Activated CD8-positive, alpha-beta memory T cell treated with anti-CD3 and anti-CD28 coated beads for 48 hours (primary cell): ENCODE data around the gene DBNDD2.

Source experiments
- DNase-seq, 3 experiments: peaks; one replicate each; pipeline ENCODE4 v3.0.0-alpha.2; 2020; ENCODE audit warnings: low read depth in 2 of 3, low spot score in 2 of 3

Gene DBNDD2

DNA sequence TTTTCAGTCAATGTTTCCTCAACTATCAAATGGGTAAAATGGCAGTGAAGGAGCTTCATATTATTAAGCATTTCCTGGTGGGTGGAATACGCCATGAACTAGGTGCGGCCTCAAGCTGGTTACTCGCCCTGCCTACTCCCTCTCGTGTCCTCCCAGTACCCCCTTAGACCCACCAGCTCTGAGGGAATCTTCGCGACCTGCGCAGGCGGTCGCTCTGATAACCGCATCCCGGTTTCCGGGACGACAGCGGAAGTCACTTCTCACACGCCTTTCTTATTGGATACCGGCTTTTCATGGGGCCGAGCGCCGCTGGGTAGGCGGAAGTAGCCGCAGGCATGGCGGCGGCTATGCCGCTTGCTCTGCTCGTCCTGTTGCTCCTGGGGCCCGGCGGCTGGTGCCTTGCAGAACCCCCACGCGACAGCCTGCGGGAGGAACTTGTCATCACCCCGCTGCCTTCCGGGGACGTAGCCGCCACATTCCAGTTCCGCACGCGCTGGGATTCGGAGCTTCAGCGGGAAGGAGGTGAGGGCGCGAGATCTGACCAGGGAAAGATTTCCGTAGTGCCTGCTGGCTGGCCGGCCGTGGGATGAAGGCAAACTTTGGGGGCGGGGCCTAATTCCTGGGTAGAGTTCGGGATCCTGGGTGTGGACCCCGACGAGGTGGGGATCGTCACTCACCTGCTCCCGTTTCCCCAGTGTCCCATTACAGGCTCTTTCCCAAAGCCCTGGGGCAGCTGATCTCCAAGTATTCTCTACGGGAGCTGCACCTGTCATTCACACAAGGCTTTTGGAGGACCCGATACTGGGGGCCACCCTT, 7.9 kb downstream of the DBNDD2 start, which contains the start of gene PIGT:
PIGT (plus strand) TSS at position 320 of the 816 bp plus-strand sequence; CDS start at position 336, 16 bp downstream.
- peak; percentile 61 to 72 (median 69) for DNase-seq

DNA sequence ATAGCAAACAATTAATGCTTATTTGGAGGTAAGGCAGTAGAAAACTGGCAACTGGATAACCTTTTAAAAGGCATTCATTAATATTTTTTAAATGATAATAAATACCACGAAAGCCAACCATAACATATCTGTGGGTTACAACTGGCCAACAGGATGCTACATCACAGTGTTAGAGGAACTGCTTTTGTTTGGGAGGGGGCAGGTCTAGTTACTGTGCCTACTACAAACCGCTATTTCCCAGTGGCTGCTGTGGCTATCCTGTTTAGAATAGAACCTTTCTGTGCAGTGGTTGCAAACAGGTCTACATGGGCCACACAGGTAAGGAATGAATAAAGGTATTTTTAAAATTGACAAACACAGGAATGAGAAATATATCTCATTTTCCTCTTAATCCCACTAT, 8.8 kb downstream of the DBNDD2 start:
- DNase-seq, result no peak

DNA sequence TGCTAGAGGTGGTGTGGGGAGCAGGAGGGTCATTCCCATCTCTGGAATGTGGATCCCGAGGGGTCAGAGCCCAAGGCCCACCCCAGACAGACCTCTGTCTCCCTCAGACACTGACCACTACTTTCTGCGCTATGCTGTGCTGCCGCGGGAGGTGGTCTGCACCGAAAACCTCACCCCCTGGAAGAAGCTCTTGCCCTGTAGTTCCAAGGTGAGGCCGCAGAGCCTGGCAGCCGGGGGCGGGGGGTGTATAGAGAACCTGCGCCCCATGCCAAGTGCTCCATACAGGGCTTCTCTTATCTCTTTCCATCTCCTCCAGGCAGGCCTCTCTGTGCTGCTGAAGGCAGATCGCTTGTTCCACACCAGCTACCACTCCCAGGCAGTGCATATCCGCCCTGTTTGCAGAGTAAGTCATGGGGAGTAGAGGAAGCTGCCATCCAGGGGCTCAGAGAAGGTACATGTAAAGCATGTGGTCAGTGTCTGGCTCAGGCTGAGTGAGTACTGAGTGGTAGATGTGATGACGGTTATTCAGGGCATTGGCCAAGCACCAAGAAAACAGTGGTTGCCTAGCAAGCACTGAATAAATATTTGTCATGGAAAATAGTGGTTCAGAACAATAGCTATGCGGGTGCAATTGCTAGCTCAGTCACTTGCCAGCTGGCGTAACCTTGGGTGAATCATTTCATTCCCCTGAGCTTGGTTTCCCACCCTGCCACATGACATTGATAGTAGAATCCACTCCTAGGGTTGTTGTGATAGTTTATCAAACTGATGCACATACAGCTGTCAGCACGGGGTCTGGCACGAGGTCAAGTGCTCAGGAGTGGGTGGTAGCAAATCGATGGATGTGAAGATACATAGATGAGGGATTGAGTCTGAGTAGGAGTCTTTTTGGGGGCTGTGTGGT, 11.4 kb downstream of the DBNDD2 start:
- DNase-seq, result no peak

DNA sequence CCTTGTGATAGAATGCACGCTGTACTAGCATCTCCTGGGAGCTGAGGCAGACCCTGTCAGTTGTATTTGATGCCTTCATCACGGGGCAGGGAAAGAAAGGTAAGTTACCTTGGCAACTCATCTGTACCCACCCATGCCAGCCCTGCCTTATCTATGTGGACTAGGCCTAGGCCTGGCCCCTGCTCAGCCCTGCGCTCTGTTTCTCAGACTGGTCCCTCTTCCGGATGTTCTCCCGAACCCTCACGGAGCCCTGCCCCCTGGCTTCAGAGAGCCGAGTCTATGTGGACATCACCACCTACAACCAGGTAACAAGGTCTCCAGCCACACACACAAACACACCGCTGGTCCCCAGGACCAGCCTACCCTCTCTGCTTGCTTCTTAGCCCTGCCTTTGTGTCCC, 12.0 kb downstream of the DBNDD2 start:
- DNase-seq, result no peak

DNA sequence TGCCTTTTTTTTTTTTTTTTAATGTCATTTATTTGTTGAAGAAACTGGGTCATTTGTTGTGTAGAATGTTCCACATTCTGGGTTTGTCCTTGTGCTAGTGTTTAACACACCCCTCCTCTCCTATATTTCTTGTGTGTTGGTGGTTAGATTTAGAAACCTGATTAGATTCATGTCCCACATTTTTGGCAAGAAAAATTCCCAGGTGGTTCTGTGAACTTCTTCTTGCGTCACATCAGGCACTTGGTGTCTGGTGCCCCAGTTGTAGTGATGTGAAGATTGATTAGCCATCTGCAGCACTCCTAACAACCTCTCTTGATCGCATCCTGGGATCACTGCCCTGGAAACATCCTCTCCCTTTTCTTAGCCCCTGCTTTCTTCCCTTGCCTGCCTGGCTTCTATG, 15.6 kb downstream of the DBNDD2 start:
- DNase-seq, result no peak

DNA sequence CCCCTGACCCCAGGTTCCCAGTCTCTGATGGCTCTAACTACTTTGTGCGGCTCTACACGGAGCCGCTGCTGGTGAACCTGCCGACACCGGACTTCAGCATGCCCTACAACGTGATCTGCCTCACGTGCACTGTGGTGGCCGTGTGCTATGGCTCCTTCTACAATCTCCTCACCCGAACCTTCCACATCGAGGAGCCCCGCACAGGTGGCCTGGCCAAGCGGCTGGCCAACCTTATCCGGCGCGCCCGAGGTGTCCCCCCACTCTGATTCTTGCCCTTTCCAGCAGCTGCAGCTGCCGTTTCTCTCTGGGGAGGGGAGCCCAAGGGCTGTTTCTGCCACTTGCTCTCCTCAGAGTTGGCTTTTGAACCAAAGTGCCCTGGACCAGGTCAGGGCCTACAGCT, 17.5 kb downstream of the DBNDD2 start:
- DNase-seq, result no peak

DNA sequence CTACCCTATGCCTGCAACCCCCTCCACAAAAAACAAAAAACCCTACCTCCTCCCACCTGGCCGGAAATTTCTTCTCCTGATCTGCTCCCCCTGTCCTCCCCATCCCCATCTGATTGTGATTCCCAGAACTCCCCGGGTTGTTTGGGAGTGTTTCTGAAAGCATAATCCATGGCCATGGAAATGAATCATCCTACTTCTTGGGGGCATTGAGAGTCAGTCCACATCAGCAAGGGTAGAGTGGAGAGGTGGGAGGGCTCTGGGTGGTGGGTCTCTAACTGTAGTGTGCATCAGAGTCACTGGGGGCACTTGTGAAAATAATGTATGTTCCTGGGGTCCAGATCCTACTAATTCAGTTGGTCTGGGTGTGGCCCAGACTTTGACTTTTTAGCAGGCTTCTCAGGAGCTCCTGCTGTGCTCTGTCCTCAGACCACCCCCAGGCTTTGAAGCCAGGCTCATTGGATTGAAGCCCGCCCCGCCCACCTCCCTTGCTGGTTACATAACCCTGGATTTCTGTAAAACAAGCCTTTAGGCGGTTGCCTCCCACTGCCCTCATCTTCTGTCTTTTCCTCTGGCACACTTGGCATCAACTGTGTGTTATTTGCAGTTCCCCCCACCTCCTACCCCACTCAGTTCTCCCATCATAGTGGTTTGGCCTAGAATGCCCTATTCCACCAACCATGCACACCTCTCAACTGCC, 18.4 kb downstream of the DBNDD2 start:
- no peak for DNase-seq

DNA sequence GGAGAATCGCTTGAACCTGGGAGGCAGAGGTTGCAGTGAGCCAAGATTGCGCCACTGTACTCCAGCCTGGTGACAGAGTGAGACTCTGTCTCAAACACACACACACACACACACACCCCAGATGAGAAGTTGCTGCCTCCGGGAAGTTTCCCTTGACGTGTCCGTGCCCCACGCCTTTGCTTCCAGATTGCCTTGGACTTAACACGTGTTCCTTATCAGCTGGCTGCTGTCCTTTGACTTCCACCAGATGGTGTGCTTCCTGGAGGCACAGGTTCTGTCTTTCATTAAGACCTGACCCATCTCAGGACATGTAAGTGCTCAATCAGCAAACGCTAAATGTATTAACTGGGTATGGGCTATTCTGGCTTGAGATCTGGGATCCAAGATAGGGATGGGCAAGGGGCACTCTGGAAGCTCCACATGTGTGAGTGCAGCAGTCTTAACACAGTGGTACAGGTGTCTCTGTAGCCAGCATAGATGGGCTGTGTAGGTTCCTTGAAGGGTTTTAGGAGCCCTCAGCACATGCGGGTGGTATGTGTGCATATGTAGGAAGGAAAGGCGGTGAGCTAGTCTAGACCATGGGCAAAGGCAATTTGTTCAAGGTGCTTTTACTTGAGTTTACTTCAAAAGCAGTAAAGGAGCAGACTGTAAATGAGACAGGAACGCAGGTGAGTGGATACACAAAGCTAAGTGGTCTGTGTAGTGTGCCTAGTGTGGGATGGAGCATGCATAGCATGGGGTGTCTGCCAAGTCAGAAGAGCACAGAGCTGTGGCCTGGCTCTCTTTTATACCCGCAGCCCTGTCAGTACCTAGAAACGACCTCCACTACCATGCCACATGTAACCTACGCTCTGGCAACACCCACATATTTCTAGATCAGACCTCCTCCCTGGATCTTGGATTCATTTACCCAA, 19.4 kb downstream of the DBNDD2 start:
- no peak for DNase-seq

DNA sequence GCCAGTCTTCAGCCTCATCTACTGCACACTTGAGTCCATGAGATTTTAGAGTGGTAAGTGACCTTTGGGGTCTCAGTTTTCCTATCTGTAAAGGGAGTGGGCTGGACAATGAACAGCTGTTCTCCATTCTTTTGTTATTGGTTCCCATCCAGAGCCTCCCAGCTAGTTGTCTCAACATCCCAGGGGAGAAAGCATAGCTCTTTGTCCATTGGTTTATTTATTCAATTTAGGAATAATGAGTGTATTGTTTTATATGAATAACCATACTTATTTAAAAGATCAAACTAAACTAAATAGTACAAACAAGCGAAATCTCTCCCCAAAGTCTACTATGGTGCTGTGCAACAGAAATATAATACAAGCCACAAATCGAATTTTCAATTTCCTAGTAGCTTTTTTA, 21.5 kb downstream of the DBNDD2 start:
- no peak for DNase-seq

DNA sequence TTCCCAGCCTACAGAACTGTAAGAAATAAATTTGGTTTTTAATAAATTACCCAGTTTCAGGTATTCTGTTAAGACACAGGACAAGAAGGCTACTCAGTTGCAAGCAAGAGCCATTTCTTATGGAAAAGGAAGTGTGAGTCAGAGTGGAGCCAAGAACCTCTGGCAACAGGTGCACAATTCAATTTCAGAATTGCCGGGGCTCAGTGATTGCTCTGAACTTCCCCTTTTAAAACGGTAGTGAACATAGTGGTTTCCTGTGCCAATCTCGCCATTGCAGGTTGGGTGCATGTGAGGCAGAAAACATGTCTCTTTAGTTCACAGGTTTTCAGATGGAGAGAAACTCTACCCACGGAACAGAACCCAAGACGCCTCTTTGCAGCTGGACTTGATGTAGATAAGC, 24.2 kb downstream of the DBNDD2 start:
- DNase-seq, result no peak

DNA sequence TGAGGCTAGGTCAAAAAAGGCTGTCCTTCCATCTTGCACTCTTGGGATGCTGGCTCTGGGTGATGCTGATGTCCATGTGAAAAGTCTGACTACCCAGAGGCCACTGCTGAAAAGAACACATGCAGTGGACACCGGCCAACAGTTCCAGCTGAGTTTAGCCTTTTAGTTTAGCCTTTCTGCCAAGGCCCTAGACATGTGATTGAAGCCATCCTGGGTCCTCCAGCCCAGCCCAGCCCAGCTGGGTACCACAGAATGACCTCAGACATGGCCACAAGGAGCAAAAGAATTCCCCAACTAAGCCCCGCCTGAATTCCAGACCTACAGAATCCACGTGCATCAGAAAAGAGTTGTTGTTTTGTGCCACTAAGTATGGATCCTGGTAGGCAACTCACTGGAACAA, 25.2 kb downstream of the DBNDD2 start:
- DNase-seq, result no peak

DNA sequence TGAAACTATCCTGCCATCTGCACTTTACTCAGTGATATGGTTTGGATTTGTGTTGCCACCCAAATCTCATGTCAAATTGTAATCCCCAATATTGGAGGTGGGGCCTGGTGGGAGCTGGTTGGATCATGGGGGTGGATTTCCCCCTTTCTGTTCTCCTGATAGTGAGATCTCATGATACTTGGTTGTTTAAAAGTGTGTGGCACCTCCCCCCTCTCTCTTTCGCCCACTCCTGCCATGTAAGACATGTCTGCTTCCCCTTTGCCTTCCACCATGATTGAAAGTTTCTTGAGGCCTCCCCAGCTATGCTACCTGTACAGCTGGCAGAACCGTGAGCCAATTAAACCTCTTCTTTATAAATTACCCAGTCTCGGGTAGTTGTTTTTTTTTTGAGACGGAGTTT, 25.9 kb downstream of the DBNDD2 start:
- DNase-seq, result no peak

DNA sequence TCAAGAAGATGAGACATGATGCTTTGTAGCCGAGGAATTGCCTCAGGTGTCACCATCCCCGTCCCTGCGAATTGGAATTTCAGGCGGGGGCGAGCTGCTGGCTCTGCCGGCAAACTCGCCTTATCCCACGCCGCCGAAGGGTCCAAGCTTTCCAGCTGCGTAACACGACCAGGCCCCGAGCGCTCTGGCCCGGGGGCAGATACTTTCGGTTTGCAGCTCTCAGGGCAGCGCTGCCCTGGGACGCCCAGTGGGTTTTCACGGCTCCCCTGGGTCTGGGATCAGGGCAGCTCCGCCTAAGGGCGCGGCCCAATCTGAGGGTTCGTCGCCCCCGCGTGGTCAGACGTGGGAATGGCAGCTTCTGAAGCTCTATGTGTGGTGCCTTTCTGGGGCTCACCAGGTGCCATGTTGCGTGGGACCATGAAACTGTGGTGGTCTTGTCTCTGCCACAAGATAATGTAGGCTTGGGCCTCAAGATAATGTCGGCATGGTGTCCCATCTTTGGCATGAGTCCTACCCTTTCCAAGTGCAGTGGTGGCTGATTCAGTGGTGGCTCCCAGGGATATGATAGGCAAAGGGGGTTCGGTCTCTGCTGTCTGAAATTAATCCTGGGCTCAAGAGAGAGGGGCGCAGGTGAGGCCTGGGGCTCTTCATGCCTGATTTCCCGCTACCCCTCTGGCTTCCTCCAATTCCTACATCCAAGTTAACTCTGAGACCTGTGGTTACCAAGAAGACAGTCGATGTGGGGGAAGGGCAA, 28.8 kb downstream of the DBNDD2 start:
- peak; percentile 65 to 85 (median 83) for DNase-seq

DNA sequence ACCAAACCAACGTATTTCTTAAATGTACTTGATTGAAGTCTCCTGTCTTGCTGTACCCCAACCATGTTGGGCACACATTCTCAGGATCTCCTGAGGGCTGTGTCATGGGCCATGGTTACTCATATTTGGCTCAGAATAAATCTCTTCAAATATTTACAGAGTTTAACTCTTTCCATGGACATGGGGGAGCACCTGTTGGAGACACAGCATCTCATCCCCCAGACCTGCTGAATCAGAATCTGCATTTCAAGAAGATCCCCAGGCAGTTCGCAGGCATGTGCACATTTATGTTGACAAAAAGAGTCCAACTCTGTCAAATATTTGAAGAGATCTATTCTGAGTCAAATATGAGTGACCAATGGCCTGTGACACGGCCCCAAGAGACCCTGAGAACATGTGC, 32.3 kb downstream of the DBNDD2 start:
- DNase-seq, result no peak

DNA sequence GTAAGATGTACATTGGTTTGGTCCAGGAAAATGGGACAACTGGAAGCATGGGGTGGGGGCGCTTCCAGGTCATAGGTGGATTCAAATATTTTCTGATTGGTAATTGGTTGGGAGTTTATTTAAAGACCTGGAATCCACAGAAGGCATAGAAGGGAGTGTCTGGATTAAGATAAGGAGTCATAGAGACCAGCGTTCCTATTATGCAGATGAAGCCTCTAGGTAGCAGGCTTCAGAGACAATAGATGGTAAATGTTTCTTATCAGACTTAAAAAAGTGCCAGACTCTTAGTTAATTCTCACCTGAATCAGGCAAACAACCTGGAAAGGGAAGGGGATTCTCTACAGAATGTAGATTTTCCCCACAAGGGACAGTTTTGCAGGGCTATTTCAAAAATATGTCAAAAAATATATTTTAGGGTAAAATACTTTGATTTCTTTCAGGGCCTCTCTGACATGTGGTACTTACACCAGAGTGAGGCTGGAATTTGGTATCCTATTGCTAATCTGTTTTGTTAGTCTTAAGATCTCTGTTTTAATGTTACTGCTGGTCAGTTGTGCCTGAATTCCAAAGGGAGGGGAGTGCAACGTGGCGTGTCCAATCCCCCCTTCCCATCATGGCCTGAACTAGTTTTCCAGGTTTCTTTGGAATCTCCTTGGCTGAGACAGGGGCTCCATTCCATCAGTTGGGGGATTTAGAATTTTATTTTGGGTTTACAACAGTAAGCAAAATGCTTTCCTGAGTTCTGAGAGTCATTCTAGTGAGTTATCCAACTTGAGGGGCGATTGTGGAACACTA, 33.0 kb downstream of the DBNDD2 start:
- no peak for DNase-seq

DNA sequence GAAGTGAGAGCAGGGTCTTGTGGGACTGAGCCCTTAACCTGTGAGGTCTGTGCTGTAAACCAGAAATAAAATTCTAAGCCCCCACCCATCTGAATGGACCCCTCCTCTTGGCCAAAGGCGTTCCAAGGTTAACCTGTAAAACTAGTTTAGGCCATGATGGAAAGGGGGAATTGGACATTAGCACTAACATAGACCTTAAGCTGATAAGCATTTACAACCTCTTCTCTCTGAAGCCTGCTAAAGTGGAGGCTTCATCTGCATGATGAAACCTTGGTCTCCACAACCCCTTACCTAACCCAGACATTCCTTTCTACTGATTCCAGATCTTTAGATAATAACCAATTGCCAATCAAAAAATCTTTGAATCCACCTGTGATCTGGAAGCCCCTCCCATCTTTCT, 33.7 kb downstream of the DBNDD2 start:
- no peak for DNase-seq

DNA sequence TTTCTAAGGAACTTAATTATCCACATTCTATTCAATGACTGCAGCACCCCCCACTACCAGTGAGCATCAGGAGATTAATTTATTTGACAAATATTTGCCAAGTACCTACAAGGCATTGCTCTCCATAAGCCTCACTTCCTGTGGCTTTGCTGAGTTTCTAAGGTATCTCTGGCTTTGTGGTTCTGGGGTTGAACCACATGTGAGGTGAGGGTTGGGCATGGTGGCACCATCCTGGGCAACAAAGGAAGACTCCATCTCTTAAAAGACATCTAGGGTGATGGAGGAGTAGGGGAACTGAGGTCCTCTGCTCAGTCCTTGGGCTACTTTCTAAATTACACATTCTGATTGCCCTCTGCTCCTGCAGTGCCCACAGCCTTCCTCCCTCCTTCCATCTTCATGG, 36.0 kb downstream of the DBNDD2 start:
- DNase-seq, result no peak

DNA sequence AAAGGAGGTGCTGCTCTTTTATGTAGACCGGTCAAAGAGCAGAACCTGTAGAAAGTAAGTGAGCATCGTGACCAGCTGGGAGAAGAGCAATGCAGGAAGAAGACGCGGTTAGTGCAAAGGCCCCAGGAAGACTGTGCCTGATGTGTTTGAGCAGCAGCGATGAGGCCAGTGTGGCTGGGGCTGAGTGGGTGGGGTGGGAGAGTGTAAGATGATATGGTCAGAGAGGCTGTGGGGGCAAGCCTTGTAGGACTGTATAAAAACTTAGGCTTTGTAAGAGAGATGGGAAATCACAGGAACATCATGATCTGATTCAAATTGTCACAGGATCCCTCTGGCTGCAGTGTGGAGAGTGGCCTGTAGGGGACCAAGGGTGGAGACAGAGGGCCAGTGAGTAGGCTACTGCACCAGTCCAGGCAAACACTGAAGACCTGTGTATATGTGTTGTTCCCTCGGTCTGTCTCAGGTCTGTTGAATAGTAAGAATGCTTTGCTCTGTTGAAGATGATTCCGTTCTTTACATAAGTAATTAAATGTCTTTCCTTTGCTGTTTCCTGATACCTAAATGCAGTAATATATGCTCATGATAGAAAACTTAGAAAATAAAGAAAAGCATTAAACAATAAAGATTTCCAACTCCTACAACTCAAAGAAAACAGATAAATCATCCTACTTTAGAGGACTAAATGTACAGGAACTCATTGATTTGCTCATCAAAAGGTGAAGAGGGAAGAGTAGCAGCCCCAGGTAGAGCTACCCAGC, 37.9 kb downstream of the DBNDD2 start:
- DNase-seq, result no peak
